HEK293 (cell line): ENCODE data around the gene CDK14.

Experiments
- CTCF ChIA-PET: fragments of 350-600 bp; formaldehyde crosslinking; extraction: SDS; loops from one replicate; lab custom pipeline; 2021; ENCODE audit warnings: antibody characterized with exemption; lab: Yijun Ruan, JAX
- POLR2A ChIA-PET: fragments of 300-600 bp; formaldehyde crosslinking; extraction: SDS; loops from one replicate; lab custom pipeline; 2020; ENCODE audit warnings: antibody characterized with exemption, inconsistent platforms; lab: Yijun Ruan, JAX
- H3K27ac ChIP-seq: fragments of 200-500 bp; sonication (Bioruptor generic); 2 replicates; pipeline ENCODE4 v1.5.1; 2014; ENCODE audit warnings: low read depth, low read length, control low read depth, inconsistent platforms; ENCODE audit errors: extremely low read depth
- H3K36me3 ChIP-seq, 2 experiments: fragments of 200-500 bp in 1 of 2; sonication (Bioruptor generic) in 1 of 2; 1 replicate in 1 of 2; 2 replicates in 1 of 2; pipeline ENCODE4 v1.5.1; 2014 to 2017; ENCODE audit warnings: inconsistent platforms in 2 of 2, low read length in 2 of 2; ENCODE audit not compliant: control insufficient read depth in 2 of 2, insufficient read depth in 1 of 2
- H3K4me1 ChIP-seq: fragments of 200-500 bp; sonication (Bioruptor generic); 2 replicates; pipeline ENCODE4 v1.5.1; 2014; ENCODE audit warnings: mild to moderate bottlenecking, low read length, inconsistent platforms; ENCODE audit not compliant: control insufficient read depth, insufficient read depth
- H3K4me3 ChIP-seq: 2 replicates; pipeline ENCODE4 v1.5.1; 2011; ENCODE audit warnings: low read depth, mild to moderate bottlenecking, control low read depth, low read length, moderate library complexity
- H3K9me3 ChIP-seq: fragments of 200-500 bp; sonication (Bioruptor generic); 2 replicates; pipeline ENCODE4 v1.5.1; 2014; ENCODE audit warnings: low read depth, low read length, inconsistent platforms; ENCODE audit not compliant: control insufficient read depth, insufficient read depth
- BCL11B ChIP-seq: fragments of 450-650 bp; formaldehyde crosslinking; IDR thresholded peaks from 2 replicates; pipeline ENCODE4 v1.5.1; 2016; ENCODE audit warnings: low read depth, missing biosample characterization, missing genetic modification characterization
- GLI4 ChIP-seq: fragments of 450-650 bp; formaldehyde crosslinking; IDR thresholded peaks from 2 replicates; pipeline ENCODE4 v1.5.1; 2016; ENCODE audit warnings: missing biosample characterization, missing genetic modification characterization
- HOXA7 ChIP-seq: sonication (generic); formaldehyde crosslinking; IDR thresholded peaks from 2 replicates; pipeline ENCODE4 v1.8.1; 2022; ENCODE audit warnings: missing genetic modification reagents, borderline replicate concordance
- HOXD13 ChIP-seq: sonication (generic); formaldehyde crosslinking; IDR thresholded peaks from 2 replicates; pipeline ENCODE4 v1.8.0; 2022; ENCODE audit warnings: missing genetic modification reagents, borderline replicate concordance
- TRIM28 ChIP-seq: IDR thresholded peaks from 2 replicates; pipeline ENCODE4 v1.6.1; 2011; ENCODE audit warnings: low read length, control low read depth, borderline replicate concordance
- YY1 ChIP-seq: fragments of 450-650 bp; formaldehyde crosslinking; IDR thresholded peaks from 2 replicates; pipeline ENCODE4 v1.5.1; 2018; ENCODE audit warnings: missing biosample characterization, missing genetic modification characterization
- ZFP3 ChIP-seq: fragments of 450-650 bp; formaldehyde crosslinking; IDR thresholded peaks from 2 replicates; pipeline ENCODE4 v1.5.1; 2016; ENCODE audit warnings: low read depth, missing biosample characterization, missing genetic modification characterization
- ZNF121 ChIP-seq: fragments of 450-650 bp; formaldehyde crosslinking; IDR thresholded peaks from 2 replicates; pipeline ENCODE4 v1.5.1; 2016; ENCODE audit warnings: missing biosample characterization, missing genetic modification characterization
- ZNF18 ChIP-seq: fragments of 450-650 bp; formaldehyde crosslinking; IDR thresholded peaks from 2 replicates; pipeline ENCODE4 v1.5.1; 2016; ENCODE audit warnings: missing biosample characterization, missing genetic modification characterization
- ZNF202 ChIP-seq: fragments of 450-650 bp; formaldehyde crosslinking; IDR thresholded peaks from 2 replicates; pipeline ENCODE4 v1.5.1; 2016; ENCODE audit warnings: missing biosample characterization, missing genetic modification characterization, borderline replicate concordance
- ZNF214 ChIP-seq: fragments of 450-650 bp; formaldehyde crosslinking; IDR thresholded peaks from 2 replicates; pipeline ENCODE4 v1.5.1; 2017; ENCODE audit warnings: missing biosample characterization, mild to moderate bottlenecking, missing genetic modification characterization, borderline replicate concordance
- ZNF391 ChIP-seq: fragments of 450-650 bp; formaldehyde crosslinking; IDR thresholded peaks from 2 replicates; pipeline ENCODE4 v1.5.1; 2016; ENCODE audit warnings: low read depth, missing biosample characterization, missing genetic modification characterization, borderline replicate concordance
- ZNF513 ChIP-seq: fragments of 450-650 bp; IDR thresholded peaks from 2 replicates; pipeline ENCODE4 v1.5.1; 2018; ENCODE audit warnings: missing biosample characterization, missing genetic modification characterization
- ZNF558 ChIP-seq: fragments of 450-650 bp; formaldehyde crosslinking; IDR thresholded peaks from 2 replicates; pipeline ENCODE4 v1.5.1; 2016; ENCODE audit warnings: missing biosample characterization, missing genetic modification characterization
- ZNF560 ChIP-seq: fragments of 450-650 bp; formaldehyde crosslinking; IDR thresholded peaks from 2 replicates; pipeline ENCODE4 v1.5.1; 2017; ENCODE audit warnings: missing biosample characterization, missing genetic modification characterization, borderline replicate concordance
- ZNF596 ChIP-seq: fragments of 450-650 bp; IDR thresholded peaks from 2 replicates; pipeline ENCODE4 v1.5.0; 2018; ENCODE audit warnings: missing biosample characterization, mild to moderate bottlenecking, missing genetic modification characterization, moderate library complexity
- ZNF621 ChIP-seq: fragments of 450-650 bp; formaldehyde crosslinking; IDR thresholded peaks from 2 replicates; pipeline ENCODE4 v1.5.1; 2017; ENCODE audit warnings: missing biosample characterization, missing genetic modification characterization
- ZNF624 ChIP-seq: fragments of 450-650 bp; formaldehyde crosslinking; IDR thresholded peaks from 2 replicates; pipeline ENCODE4 v1.5.1; 2017; ENCODE audit warnings: missing biosample characterization, missing genetic modification characterization
- ZNF658 ChIP-seq: fragments of 450-650 bp; formaldehyde crosslinking; IDR thresholded peaks from 2 replicates; pipeline ENCODE4; 2016; ENCODE audit warnings: missing biosample characterization, missing genetic modification characterization
- ZNF677 ChIP-seq: fragments of 450-650 bp; IDR thresholded peaks from 2 replicates; pipeline ENCODE4 v1.5.0; 2018; ENCODE audit warnings: missing biosample characterization, mild to moderate bottlenecking, missing genetic modification characterization, moderate library complexity
- ZNF701 ChIP-seq: fragments of 450-650 bp; formaldehyde crosslinking; IDR thresholded peaks from 2 replicates; pipeline ENCODE4 v1.5.1; 2016; ENCODE audit warnings: missing biosample characterization, missing genetic modification characterization
- ZNF76 ChIP-seq: fragments of 450-650 bp; formaldehyde crosslinking; IDR thresholded peaks from 2 replicates; pipeline ENCODE4; 2016; ENCODE audit warnings: low read depth, missing biosample characterization, missing genetic modification characterization, borderline replicate concordance
- ZNF791 ChIP-seq: fragments of 450-650 bp; formaldehyde crosslinking; IDR thresholded peaks from 2 replicates; pipeline ENCODE4 v1.5.1; 2016; ENCODE audit warnings: missing biosample characterization, missing genetic modification characterization
- TF ChIP-seq, protein P1 (sequence below): fragments of 450-650 bp; formaldehyde crosslinking; IDR thresholded peaks from 2 replicates; pipeline ENCODE4 v1.5.1; 2016; ENCODE audit warnings: missing biosample characterization, missing genetic modification characterization
- TF ChIP-seq, protein P2 (sequence below): fragments of 450-650 bp; formaldehyde crosslinking; IDR thresholded peaks from 2 replicates; pipeline ENCODE4 v1.5.1; 2016; ENCODE audit warnings: missing biosample characterization, missing genetic modification characterization

CDK14 gene

GRCh38 chr7:90692947-90693346 lies 96.8 kb downstream of the CDK14 start:
- CTCF ChIA-PET: interaction anchor here (0.6 to 3.1 kb wide), 3 partner anchors 15 to 110 kb away, joined by 3 to 9 read pairs (median 3); no protein-coding TSS in a partner anchor
- POLR2A ChIA-PET: no interaction called here
- no peaks in the 10 kb centered on the region for H3K4me1 ChIP-seq
- no peak for TF ChIP-seq ZNF121 (tag by site-specific recombination)
- no peaks in the 10 kb centered on the region for H3K36me3 ChIP-seq
- H3K27ac ChIP-seq: no peak overlapping the region
- no peak overlapping the region for H3K4me3 ChIP-seq
- H3K9me3 ChIP-seq: no peaks in the 10 kb centered on the region

DNA sequence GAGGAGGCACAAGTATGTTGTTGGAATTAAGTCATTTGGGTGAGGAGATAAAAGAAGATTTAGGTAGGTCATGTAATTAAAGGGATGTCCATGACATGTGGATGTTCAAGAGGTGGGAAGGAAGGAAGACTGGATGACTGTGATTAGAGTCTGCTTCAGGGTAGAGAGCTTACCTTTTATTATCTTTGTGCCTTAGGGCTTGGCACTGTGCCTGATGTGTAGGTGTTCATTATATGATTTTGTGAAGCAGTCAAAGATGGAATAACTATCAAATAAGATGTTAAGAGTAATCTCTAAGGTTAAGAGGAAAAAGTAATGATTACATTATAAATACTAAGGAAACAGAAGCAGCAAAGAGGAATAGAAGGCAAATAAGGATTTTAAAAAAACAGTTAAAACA lies 97.8 kb downstream of the CDK14 start:
- Histone ChIP-seq H3K4me3 (no peak overlapping the region), H3K9me3 (no peaks in the 10 kb centered on the region), H3K27ac (no peak overlapping the region), H3K36me3 (no peaks in the 10 kb centered on the region), H3K4me1 (peaks cover 4% of the 10 kb centered on the region)
- no peak for TF ChIP-seq ZNF76 (tag by site-specific recombination)
- TF ChIP-seq ZNF624 (tag by site-specific recombination): no peak
- TF ChIP-seq HOXD13 (CRISPR knock-in tag): no peak
- no peak for TF ChIP-seq ZNF18 (tag by site-specific recombination)
- TF ChIP-seq ZNF596 (tag by site-specific recombination): no peak
- TF ChIP-seq ZNF791 (tag by site-specific recombination): no peak
- no peak for TF ChIP-seq HOXA7 (CRISPR knock-in tag)
- TF ChIP-seq GLI4 (tag by site-specific recombination): no peak
- no peak for TF ChIP-seq ZFP3 (tag by site-specific recombination)
- no peak for TF ChIP-seq ZNF621 (tag by site-specific recombination)
- TF ChIP-seq ZNF214 (tag by site-specific recombination): no peak
- TF ChIP-seq ZNF202 (tag by site-specific recombination): no peak
- TF ChIP-seq ZNF560 (tag by site-specific recombination): no peak
- no peak for TF ChIP-seq YY1
- TF ChIP-seq, protein P1, sequence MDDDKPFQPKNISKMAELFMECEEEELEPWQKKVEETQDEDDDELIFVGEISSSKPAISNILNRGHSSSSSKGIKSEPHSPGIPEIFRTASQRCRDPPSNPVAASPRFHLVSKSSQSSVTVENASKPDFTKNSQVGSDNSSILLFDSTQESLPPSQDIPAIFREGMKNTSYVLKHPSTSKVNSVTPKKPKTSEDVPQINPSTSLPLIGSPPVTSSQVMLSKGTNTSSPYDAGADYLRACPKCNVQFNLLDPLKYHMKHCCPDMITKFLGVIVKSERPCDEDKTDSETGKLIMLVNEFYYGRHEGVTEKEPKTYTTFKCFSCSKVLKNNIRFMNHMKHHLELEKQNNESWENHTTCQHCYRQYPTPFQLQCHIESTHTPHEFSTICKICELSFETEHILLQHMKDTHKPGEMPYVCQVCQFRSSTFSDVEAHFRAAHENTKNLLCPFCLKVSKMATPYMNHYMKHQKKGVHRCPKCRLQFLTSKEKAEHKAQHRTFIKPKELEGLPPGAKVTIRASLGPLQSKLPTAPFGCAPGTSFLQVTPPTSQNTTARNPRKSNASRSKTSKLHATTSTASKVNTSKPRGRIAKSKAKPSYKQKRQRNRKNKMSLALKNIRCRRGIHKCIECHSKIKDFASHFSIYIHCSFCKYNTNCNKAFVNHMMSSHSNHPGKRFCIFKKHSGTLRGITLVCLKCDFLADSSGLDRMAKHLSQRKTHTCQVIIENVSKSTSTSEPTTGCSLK: no peak
- no peak for TF ChIP-seq TRIM28
- TF ChIP-seq ZNF677 (tag by site-specific recombination): no peak
- no peak for TF ChIP-seq ZNF658 (tag by site-specific recombination)
- ChIA-PET POLR2A (no interaction called here), CTCF (interaction anchor here (3.1 kb wide), 1 partner anchor 14 kb away, joined by 9 read pairs; no protein-coding TSS in a partner anchor)

DNA sequence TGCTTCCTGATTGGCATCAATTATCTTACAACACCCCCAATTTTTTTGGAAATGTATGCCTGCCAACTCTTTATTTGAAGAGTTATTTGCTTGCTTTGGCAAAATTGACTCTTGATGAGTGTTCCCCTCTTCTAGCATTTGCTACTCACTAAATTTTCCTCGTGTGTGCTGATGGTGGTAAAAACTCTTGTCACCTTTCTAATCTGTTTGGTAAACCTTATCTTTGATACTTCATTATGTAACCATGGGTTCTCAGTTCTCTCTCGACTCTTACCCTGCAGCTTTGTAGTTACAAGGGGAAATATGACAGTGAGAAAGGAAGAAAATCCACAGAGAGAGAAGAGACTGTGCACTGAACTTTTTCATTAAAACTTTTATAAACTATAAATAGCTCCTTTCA lies 102.5 kb downstream of the CDK14 start:
- no peak for TF ChIP-seq ZNF391 (tag by site-specific recombination)
- TF ChIP-seq, protein P2, sequence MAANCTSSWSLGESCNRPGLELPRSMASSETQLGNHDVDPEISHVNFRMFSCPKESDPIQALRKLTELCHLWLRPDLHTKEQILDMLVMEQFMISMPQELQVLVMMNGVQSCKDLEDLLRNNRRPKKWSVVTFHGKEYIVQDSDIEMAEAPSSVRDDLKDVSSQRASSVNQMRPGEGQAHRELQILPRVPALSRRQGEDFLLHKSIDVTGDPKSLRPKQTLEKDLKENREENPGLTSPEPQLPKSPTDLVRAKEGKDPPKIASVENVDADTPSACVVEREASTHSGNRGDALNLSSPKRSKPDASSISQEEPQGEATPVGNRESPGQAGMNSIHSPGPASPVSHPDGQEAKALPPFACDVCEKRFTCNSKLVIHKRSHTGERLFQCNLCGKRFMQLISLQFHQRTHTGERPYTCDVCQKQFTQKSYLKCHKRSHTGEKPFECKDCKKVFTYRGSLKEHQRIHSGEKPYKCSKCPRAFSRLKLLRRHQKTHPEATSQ (tag by site-specific recombination): no peak
- TF ChIP-seq ZNF558 (tag by site-specific recombination): no peak
- no peak for TF ChIP-seq ZNF513 (tag by site-specific recombination)
- TF ChIP-seq ZNF701 (tag by site-specific recombination): no peak
- no peak for TF ChIP-seq BCL11B (tag by site-specific recombination)
- Histone ChIP-seq H3K27ac (no peak overlapping the region), H3K4me3 (no peak overlapping the region), H3K9me3 (no peaks in the 10 kb centered on the region), H3K36me3 (no peaks in the 10 kb centered on the region), H3K4me1 (peaks cover 7% of the 10 kb centered on the region)
- POLR2A ChIA-PET: no interaction called here
- CTCF ChIA-PET: interaction anchor here (1.9 kb wide), 1 partner anchor 10 kb away, joined by 12 read pairs; no protein-coding TSS in a partner anchor
